GM08714 (cell line): ENCODE results near the gene XPNPEP1.

Source experiments
- H3K4me3 ChIP-seq: fragments of 200-500 bp; sonication (Bioruptor generic); 2 replicates; pipeline ENCODE4 v1.5.1; 2014; ENCODE audit warnings: mild to moderate bottlenecking, low read length, inconsistent platforms
- ZNF274 ChIP-seq: IDR thresholded peaks from 2 replicates; pipeline ENCODE4 v1.6.1; 2012; ENCODE audit warnings: mild to moderate bottlenecking, low read depth, low read length

Gene XPNPEP1

DNA sequence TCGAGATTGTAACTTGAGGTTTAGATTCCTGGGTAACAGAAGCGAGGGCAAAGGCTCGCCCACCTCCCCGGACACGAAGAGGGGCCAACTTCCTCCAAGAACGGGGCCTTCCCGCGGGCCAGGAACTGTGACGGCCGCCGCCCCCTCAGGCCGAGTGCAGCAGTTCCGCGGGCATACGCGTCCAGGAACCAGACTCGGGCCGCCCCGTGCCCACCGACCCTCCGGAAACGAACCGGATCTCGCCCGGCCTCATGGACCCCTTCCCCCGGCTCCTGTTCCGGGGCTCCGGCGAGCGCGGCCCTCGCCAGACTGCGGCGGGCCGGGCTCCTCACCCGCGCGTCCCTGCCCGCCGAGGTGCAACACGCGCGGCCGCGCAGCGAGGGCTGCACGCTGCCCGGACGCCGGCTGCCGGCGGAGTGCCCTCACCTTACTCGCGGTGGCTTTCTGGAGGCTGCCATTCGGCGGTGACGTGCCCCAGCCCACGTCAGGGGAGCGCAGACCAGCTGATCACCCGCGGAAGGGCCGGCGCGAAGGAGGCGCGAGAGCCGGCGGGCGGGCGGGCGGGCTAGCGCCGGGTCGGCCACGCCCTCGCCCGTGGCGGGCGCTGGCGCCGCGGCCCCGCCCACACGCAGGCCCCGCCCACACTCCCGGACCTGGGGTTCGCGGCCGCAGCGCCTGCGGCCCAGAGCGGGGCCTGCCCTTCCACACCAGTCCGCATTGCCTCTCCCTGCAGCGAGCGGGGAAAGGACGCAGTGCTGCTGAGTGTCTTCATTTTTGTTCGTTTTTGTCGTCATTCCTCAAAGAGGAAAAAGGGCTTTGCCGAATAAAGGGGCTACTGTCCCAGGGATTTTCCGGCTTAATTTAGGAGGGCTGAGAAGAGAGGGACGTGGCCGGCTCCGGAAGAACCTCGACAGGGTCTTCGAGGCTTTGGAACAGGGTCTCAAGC is at the start of gene XPNPEP1:
Gene XPNPEP1 (minus strand): TSS at position 536 of the 946 bp plus-strand sequence. CDS start 78 bp downstream, at position 458.
- H3K4me3 ChIP-seq, result peak within 1 kb of the TSS; percentile 98
- TF ChIP-seq ZNF274, result no peak

DNA sequence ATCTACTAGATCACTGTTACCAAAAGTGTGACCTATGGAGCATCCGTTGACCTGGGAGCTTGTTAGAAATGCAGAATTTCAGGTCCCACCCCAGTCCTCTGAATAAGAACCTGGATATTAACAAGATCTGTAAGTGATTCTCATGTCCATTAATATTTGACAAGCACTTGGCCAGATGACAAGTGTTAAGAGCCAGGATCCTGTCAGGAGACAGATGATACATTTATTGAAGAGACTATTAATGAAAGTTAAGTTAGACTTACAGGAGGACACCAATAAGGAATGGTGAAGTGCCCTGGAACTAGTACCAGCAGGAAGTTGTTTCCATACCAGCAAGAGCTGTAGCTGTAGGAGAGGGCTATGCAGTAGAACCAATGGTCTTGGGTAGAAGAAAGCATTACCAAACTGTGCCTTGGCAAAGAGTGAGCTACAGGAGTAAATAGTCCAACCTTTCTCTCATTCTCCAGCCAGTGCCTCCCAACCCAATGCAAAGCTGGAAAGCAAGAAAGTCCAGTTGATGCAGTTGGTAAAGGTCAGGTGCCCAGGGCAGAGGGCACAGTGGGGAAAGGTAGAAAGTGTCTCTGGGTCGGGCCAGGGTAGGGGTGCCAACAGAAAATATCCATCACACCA is 49.2 kb upstream of the XPNPEP1 start:
- no peak overlapping the region for H3K4me3 ChIP-seq
- no peak for TF ChIP-seq ZNF274

DNA sequence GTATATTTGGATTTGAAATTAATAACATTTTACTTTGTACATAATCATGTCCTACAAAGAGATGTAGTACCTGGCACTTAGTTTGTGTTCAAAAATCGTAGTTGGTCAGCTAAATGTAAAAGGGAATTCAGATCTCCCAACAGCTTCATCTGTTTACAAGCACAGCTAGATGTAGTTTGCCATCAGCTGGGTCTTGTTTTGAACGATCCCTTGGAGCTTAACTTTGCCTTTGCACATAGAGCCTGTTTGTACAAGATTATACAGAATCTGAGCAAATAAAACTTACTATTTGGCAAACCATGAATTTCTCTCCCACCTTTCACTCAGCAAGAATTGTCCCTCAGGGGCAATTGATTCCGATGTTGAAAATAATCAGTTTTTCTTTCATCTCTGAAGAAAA is 48.3 kb upstream of the XPNPEP1 start:
- TF ChIP-seq ZNF274, result no peak
- H3K4me3 ChIP-seq, result no peak overlapping the region

DNA sequence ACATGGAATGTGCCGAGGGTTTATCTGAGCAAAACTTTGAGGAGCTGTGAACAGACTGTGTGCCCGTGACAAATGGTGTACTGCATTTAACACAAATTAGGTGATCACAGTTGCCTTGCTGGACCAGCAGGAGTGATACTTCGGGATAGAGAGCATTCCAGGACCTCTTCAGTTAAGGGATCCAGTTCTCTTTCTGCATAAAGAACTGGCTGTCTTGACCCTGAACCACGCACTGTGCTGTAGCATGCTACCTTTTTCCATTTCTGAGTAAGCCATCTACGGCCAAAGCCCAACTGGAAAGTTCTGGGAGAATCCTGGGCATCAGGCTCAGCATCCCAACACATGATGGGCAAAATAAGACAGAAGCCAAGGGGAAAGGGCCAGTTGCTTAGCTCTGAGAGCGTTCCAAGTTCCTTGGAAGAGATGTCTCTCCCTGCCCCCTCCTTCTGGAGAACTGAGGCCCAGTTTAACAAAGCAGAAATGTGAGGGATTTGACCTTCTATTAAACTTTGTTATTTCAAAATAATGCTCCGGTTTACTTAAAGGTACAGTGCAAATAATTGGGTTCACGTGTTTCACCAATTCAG is 46.5 kb upstream of the XPNPEP1 start:
- no peak for TF ChIP-seq ZNF274
- no peak overlapping the region for H3K4me3 ChIP-seq

DNA sequence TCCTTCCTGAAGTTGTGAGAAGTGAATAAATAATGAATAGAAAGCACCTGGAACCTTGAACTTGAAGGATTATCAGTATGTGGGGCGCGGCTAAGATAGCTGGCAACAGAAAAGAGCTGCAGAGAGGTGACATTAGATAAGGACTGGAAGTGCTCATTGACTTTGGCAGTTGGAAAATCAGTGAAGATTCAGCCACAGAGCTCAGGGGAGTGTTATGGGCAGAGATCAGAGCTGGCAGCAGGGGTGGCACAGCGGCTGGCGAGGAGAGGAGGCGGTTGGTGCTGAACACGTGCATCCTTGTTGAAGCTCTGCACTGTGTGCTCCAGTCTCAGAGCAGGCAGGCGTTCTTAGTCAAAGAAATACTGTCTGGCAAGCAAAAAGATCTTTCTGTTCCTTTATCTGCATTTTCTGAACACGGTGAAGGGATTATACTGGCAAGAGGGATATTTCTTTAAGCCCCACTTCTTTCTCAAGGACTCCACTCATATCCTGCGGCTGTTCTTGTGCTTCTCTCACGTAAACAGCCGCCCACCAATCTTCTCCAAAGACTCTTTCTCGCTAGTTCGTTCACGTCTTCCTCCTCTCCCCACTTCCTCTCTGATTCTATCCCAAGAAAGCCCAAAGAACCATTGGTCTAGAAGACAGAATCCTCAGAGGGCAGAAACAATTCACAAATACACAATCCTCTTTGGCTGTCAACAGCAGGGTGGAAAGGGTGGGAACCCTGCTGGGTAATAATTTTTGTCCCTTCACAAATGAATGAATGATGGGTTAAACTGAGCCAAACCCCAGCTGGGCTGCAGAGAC is 45.8 kb upstream of the XPNPEP1 start:
- no peak overlapping the region for H3K4me3 ChIP-seq
- no peak for TF ChIP-seq ZNF274

DNA sequence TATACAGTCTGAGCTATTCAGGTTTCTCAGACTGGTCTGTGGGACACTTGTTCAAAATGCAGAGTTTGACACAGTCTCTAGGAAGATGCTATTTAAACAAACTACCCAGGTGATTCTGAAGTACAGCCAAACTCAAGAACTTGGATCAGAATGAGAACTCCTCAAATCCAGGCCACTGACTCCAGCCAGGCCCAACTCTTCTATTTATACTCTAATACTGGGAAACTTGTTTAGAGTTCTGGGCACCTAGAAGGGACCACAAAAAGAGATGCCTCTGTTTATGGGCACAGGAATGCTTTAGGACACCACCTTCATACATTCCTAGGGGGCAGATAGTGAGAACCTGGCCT is 44.4 kb upstream of the XPNPEP1 start:
- H3K4me3 ChIP-seq, result no peak overlapping the region
- TF ChIP-seq ZNF274, result no peak

DNA sequence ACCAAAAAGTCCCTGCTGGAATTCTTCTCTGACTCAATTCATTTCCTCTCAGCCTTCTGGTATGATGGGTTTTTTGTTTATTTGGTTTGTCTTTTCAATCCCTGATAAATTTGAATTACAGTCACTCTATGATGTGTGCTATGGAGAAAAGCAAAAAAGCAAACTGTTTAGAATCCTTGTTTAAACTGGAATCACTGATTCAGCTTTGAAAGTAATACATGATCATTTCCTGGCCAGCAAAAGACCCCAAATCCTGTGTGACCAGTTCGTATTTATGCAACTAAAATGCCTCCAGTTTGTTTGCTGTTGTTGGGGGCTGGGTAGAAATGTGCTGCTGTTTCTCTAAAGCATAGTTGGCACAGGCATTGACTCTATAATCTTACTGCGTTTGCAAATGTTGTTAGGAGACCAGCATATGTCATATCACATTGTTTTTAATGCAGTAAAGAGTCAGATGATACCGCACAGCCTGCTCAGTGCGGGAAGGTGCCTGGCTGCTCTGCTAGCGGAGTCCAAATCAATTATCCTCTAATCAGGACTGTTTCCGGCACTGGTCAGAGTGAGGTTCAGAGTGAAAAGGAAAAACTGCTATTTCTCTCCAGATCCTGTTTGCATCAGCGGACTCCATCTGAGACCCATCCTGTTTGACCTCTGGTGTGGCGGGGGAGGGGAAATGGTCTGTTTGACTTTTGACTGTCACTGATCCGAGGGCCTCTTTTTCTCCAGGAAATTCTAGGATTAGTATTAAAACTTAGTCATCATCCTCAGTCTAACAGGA is 43.8 kb upstream of the XPNPEP1 start:
- no peak overlapping the region for H3K4me3 ChIP-seq
- no peak for TF ChIP-seq ZNF274

DNA sequence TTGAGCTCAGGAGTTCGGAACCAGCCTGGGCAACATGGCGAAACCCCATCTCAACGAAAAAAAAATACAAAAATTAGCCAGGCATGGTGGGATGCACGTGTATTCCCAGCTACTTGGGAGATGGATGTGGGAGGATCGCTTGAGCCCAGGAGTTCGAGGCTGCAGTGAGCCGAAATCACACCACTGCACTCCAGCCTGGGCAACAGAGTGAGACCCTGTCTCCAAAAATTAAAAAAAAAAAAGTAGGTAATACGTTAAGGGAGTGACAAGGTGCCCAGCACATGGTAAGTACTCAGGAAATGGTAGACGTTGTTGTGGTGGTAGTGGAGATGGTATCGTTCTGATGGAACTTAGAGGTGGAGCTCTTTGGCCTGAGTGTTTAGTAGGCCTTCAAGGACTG is 41.0 kb upstream of the XPNPEP1 start:
- no peak for TF ChIP-seq ZNF274
- no peak overlapping the region for H3K4me3 ChIP-seq

DNA sequence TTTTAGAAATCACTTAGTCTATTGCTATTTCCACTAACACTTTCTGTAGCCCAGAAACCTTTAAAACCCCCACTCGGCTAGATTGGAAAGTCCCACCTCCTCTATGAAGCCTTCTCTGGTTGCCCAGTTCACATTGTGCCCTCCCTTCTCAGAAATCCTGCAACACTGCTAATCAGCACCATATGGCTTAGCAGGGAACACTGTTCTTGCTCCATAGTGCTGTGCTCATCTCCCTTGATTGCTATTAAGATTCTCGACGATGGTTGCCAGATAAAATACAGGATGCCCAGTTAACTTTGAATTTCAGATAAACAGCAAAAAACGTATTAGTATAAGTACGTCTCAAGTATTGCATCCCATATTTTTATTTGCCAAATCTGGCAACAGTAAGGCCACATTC is 40.1 kb upstream of the XPNPEP1 start:
- TF ChIP-seq ZNF274, result no peak

DNA sequence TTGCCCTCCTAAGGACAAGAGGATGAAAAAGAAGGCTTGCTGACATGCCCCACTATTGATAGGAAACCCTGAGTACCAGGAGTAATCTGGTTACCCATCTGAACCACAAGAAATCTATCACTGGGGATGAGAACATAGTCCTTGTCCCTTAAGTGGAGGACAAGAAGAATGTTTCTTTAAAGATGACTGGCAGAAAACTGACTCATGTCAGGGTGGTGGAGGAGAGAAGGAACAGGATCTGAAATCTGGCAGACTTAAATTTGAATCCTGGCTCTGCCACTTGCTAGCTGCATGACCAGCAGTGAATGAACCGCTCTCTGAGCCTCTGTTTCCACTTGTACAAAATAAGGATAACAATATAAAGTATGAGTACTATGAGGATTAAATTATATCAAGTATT is 38.9 kb upstream of the XPNPEP1 start:
- TF ChIP-seq ZNF274, result no peak
- H3K4me3 ChIP-seq, result no peak overlapping the region

More for the DNA sequence above, 40.1 kb upstream of the XPNPEP1 start:
- H3K4me3 ChIP-seq, result no peak overlapping the region

DNA sequence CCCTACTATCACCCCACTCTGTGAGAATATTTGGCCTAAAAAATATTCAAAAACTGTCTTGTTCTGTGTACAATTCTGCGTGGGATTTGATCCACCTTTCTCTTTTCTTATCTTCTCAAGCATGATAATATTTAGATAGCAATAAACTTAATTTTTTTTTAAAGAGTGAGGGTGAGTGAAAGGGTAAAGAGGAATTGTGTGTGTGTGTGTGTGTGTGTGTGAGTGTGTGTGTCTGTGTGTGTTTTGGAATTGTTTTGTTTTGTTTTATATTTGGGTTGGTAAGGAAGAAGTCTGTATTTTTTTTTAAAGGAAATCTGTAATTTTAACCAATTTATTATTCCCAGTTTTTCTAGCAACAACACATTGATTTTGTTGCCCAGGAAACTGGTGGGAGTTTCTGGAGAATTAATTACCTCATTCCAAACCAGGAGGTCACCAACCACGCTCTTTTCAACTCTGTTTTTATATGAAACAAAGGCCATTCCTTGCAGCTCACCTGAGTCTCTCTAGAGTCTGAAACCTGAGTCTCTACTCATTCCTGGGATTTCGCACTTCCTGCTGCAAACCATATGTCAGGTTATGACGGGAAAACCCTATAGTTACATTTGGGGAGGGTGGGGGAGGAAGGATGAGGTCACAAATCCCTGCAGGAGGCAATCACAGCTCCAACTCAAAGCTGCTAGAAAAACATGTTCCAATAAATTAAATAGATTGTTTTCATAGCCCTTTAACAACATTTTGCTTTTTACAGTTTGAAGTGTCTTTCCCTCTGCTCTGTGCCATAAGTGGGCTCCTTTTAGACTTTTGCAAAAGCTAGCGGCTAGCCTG is 38.1 kb upstream of the XPNPEP1 start:
- TF ChIP-seq ZNF274, result no peak
- H3K4me3 ChIP-seq, result no peak overlapping the region

DNA sequence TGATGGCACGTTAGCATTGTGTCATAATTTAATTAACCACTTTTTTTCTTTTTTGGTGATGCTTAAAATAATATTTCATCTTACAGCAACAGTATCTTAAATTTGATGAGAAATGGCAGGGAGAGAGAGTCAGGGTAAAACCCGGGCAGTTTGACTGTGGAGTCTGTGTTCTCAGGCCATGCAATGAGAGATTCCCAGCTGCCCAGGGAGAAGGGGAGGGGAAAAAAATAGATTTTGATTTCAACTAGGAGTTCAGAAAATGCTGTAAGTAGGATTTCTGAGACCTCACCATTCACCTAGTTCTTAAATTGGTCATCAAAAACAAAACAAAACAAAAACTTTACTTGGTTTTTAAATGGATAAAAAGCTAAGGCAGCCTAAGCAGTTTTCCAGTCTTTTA is 37.4 kb upstream of the XPNPEP1 start:
- no peak overlapping the region for H3K4me3 ChIP-seq
- no peak for TF ChIP-seq ZNF274
